Keratinocyte (primary cell): ENCODE results near the gene SESN3. TPM values are rescaled to one million over a fixed set of nuclear protein-coding genes. Genes with fewer than 3 reads are reported as not detected.
"Not testable (repeated sequence)": the region's sequence is repeated elsewhere in the genome, so short reads cannot be mapped to it uniquely, and the experiment has no call there.

Experiments used
- DNase-seq: peaks from one replicate; pipeline ENCODE4 v3.0.0-alpha.2; 2011; ENCODE audit warnings: low read depth, missing footprints, low spot score
- FAIRE-seq: peaks from 2 replicates; lab custom pipeline; 2011; peaks lifted over from hg19 to GRCh38; lab: Jason Lieb, UNC
- H2AFZ ChIP-seq: 2 replicates; pipeline ENCODE4 v1.6.0; 2012; ENCODE audit warnings: low read length, control low read depth, inconsistent platforms; ENCODE audit not compliant: control insufficient read depth
- H3K27ac ChIP-seq: 2 replicates; pipeline ENCODE4 v1.5.1; 2011; ENCODE audit warnings: low read length; ENCODE audit not compliant: control insufficient read depth, insufficient read depth
- H3K27me3 ChIP-seq: 3 replicates; pipeline ENCODE4 v1.6.0; 2011; ENCODE audit warnings: low read length; ENCODE audit not compliant: control insufficient read depth, insufficient read depth; ENCODE audit errors: extremely low read depth
- H3K36me3 ChIP-seq, 2 experiments: 2 replicates in 1 of 2; 3 replicates in 1 of 2; pipeline ENCODE4 v1.5.1; 2011; ENCODE audit warnings: low read length in 2 of 2, mild to moderate bottlenecking in 1 of 2; ENCODE audit not compliant: control insufficient read depth in 2 of 2, insufficient read depth in 2 of 2; ENCODE audit errors: extremely low read depth in 1 of 2
- H3K4me1 ChIP-seq: 3 replicates; pipeline ENCODE4 v1.5.1; 2011; ENCODE audit warnings: low read length; ENCODE audit not compliant: control insufficient read depth, insufficient read depth; ENCODE audit errors: extremely low read depth
- H3K4me2 ChIP-seq: 3 replicates; pipeline ENCODE4 v1.6.0; 2011; ENCODE audit warnings: low read depth, low read length; ENCODE audit not compliant: control insufficient read depth, insufficient read depth; ENCODE audit errors: extremely low read depth
- H3K4me3 ChIP-seq, 3 experiments: fragments of 200-600 bp in 1 of 3; sonication (generic) in 1 of 3; 2 replicates in 2 of 3; 3 replicates in 1 of 3; pipeline ENCODE4 v1.5.1; 2011 to 2016; ENCODE audit warnings: low read length in 3 of 3, mild to moderate bottlenecking in 3 of 3, control low read depth in 2 of 3, inconsistent platforms in 1 of 3, low read depth in 1 of 3, mixed read lengths in 1 of 3, mixed run types in 1 of 3, moderate library complexity in 1 of 3; ENCODE audit not compliant: control insufficient read depth in 2 of 3, insufficient read depth in 2 of 3; ENCODE audit errors: extremely low read depth in 1 of 3
- H3K79me2 ChIP-seq: 2 replicates; pipeline ENCODE4 v1.6.0; 2012; ENCODE audit warnings: low read length; ENCODE audit not compliant: control insufficient read depth, insufficient read depth
- H3K9ac ChIP-seq: 3 replicates; pipeline ENCODE4 v1.6.0; 2011; ENCODE audit warnings: low read length; ENCODE audit not compliant: control insufficient read depth, insufficient read depth; ENCODE audit errors: extremely low read depth
- H3K9me1 ChIP-seq: 3 replicates; pipeline ENCODE4 v1.6.0; 2011; ENCODE audit warnings: low read length; ENCODE audit not compliant: control insufficient read depth, insufficient read depth; ENCODE audit errors: extremely low read depth
- H3K9me3 ChIP-seq: 2 replicates; pipeline ENCODE4 v1.5.1; 2012; ENCODE audit warnings: low read depth, low read length; ENCODE audit not compliant: control insufficient read depth
- H4K20me1 ChIP-seq: 3 replicates; pipeline ENCODE4 v1.6.0; 2011; ENCODE audit warnings: low read length; ENCODE audit not compliant: control insufficient read depth, insufficient read depth; ENCODE audit errors: extremely low read depth
- EZH2 ChIP-seq: IDR thresholded peaks from one replicate; pipeline ENCODE4 v1.6.1; 2012; ENCODE audit warnings: inconsistent platforms, mild to moderate bottlenecking, low read length, moderate library complexity
- dilution Hi-C: fragments of 300-500 bp; cut with MboI; formaldehyde crosslinking; loops from one replicate; pipeline ENCODE4 v1.7.0; 2020; ENCODE audit warnings: low sequenced_read_pairs; ENCODE audit not compliant: extremely low pct_ligation_motif_present
- polyA plus RNA-seq, 5 experiments: library from polyadenylated mRNA; depleted of rRNA in 3 of 5; stranded (reverse) in 3 of 5; stranded (forward) in 1 of 5; unstranded in 1 of 5; fragments of >200 nt; gene quantifications; 1 replicate in 1 of 5; 2 replicates in 3 of 5; 3 replicates in 1 of 5; pipeline versions ENCODE4 v1.2.1 to v1.2.3, GENCODE V29; 2011 to 2012; ENCODE audit warnings: missing spikeins in 2 of 5, low read depth in 1 of 5, low replicate concordance in 1 of 5
- TF ChIP-seq, protein P1 (sequence below), 3 experiments: IDR thresholded peaks in 1 of 3; conservative IDR thresholded peaks in 1 of 3; optimal IDR thresholded peaks in 1 of 3; 2 replicates in 2 of 3; 3 replicates in 1 of 3; pipeline versions ENCODE3 to v1.5.1; 2011; ENCODE audit warnings: low read length in 3 of 3, mild to moderate bottlenecking in 3 of 3, moderate library complexity in 2 of 3, control low read depth in 1 of 3, inconsistent platforms in 1 of 3; ENCODE audit not compliant: insufficient read depth in 2 of 3; ENCODE audit errors: extremely low read depth in 1 of 3

Gene SESN3
- polyA plus RNA-seq, 1 donor (not counting 4 experiments of a cell fraction or from before 2014, with no cell fraction given) = 35.2 TPM

DNA sequence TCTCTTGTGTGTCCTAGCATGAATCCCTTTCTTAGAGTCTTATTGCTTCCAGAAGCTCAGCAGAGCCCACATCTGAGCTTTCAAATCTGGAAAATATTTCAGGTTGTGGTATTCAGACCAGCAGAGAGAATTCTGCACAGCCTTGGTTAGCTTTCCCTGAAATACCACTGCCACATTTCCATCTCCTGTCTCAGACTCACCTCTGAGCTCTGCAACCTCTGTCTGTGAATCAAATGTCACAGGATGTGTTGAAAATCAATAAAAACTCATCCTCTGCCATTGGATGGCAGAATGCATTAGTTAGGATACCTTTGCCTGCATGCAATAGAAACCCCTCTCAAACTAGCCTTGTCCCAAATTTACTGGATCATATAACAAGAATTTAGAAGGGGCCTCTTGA, 93.7 kb downstream of the SESN3 start:
- H2AFZ ChIP-seq = no peak overlapping the region
- H3K36me3 ChIP-seq = no peaks in the 10 kb centered on the region
- no peaks in the 10 kb centered on the region for H4K20me1 ChIP-seq
- peaks cover 3% of the 10 kb centered on the region for H3K9me1 ChIP-seq
- FAIRE-seq = no peak
- dilution Hi-C loops = no loop called here
- H3K4me1 ChIP-seq = peaks cover 28% of the 10 kb centered on the region
- no peaks in the 10 kb centered on the region for H3K79me2 ChIP-seq
- H3K27me3 ChIP-seq = no peaks in the 10 kb centered on the region
- H3K27ac ChIP-seq = no peak overlapping the region
- TF ChIP-seq, protein P1, sequence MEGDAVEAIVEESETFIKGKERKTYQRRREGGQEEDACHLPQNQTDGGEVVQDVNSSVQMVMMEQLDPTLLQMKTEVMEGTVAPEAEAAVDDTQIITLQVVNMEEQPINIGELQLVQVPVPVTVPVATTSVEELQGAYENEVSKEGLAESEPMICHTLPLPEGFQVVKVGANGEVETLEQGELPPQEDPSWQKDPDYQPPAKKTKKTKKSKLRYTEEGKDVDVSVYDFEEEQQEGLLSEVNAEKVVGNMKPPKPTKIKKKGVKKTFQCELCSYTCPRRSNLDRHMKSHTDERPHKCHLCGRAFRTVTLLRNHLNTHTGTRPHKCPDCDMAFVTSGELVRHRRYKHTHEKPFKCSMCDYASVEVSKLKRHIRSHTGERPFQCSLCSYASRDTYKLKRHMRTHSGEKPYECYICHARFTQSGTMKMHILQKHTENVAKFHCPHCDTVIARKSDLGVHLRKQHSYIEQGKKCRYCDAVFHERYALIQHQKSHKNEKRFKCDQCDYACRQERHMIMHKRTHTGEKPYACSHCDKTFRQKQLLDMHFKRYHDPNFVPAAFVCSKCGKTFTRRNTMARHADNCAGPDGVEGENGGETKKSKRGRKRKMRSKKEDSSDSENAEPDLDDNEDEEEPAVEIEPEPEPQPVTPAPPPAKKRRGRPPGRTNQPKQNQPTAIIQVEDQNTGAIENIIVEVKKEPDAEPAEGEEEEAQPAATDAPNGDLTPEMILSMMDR (optimal IDR thresholded peaks at IDR 0.05 in 1 of 3, IDR thresholded peaks at IDR 0.05 in 1 of 3, conservative IDR thresholded peaks at IDR 0.05 in 1 of 3; ENCODE audit: extremely low read depth in 1 of 3, insufficient read depth in 2 of 3, low read length in 3 of 3) = no peak
- TF ChIP-seq EZH2 = no peak
- DNase-seq = no peak
- no peak overlapping the region for H3K4me2 ChIP-seq
- no peak overlapping the region for H3K4me3 ChIP-seq
- no peaks in the 10 kb centered on the region for H3K9me3 ChIP-seq
- H3K9ac ChIP-seq = no peak overlapping the region

DNA sequence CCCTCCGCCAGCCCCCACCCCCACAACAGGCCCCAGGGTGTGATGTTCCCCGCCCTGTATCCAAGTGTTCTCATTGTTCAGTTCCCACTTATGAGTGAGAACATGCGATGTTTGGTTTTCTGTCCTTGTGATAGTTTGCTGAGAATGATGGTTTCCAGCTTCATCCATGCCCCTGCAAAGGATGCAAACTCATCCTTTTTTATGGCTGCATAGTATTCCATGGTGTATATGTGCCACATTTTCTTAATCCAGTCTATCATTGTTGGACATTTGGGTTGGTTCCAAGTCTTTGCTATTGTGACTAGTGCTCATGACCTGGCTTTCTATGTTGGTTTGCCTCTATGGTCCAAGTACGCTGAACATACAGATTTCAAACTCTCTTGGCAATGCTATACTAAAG, 94.3 kb downstream of the SESN3 start:
- H2AFZ ChIP-seq, H3K27ac ChIP-seq, H3K9me3 ChIP-seq, H3K36me3 ChIP-seq, DNase-seq, H3K9me1 ChIP-seq, dilution Hi-C loops, H3K4me3 ChIP-seq, H4K20me1 ChIP-seq, H3K27me3 ChIP-seq, H3K4me2 ChIP-seq, H3K79me2 ChIP-seq, H3K9ac ChIP-seq, FAIRE-seq: not testable (repeated sequence)
- H3K4me1 ChIP-seq = peaks cover 28% of the 10 kb centered on the region

DNA sequence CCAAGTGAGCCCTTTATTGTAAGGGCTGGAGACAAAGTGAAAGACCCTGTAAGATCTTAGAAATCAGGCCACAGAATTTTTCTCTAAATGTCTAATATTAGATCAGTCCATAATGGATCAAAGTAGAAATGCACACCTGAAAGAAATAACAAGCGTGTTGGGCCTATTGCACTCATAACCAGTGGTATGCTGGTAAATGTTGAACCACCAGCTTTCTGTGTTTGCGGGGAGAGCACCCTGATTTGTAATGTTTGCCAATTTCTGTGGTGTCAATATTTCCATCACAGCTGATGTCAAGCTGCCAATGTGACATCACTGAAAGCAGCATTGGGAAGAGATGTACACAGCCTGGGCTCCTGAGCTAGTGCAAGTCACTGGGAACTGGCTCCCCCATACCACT, 95.1 kb downstream of the SESN3 start:
- Histone ChIP-seq H3K79me2 (no peaks in the 10 kb centered on the region), H3K36me3 (peaks cover 0 to 2% of the 10 kb centered on the region in 2 experiments), H3K27me3 (no peaks in the 10 kb centered on the region), H3K9me1 (peaks cover 3% of the 10 kb centered on the region), H3K9ac (no peak overlapping the region), H3K27ac (no peak overlapping the region), H3K4me2 (no peak overlapping the region), H3K4me3 (no peak overlapping the region), H3K4me1 (peaks cover 28% of the 10 kb centered on the region), H2AFZ (no peak overlapping the region), H4K20me1 (no peaks in the 10 kb centered on the region), H3K9me3 (no peaks in the 10 kb centered on the region)
- dilution Hi-C loops = no loop called here
- FAIRE-seq (no peak), DNase-seq (no peak)
- TF ChIP-seq, protein P1 (optimal IDR thresholded peaks at IDR 0.05 in 1 of 3, IDR thresholded peaks at IDR 0.05 in 1 of 3, conservative IDR thresholded peaks at IDR 0.05 in 1 of 3; ENCODE audit: extremely low read depth in 1 of 3, insufficient read depth in 2 of 3, low read length in 3 of 3) = no peak
- no peak for TF ChIP-seq EZH2
